Measurements from ENCODE around the gene NAA35. TPM values are rescaled to one million over a fixed set of nuclear protein-coding genes. Genes with fewer than 3 reads are reported as not detected.
"Not testable (repeated sequence)": the region's sequence is repeated elsewhere in the genome, so short reads cannot be mapped to it uniquely, and the experiment has no call there.

NAA35 gene
- polyA plus RNA-seq (ENCODE audit: insufficient read depth in 1 of 5, insufficient read length in 5 of 5, low replicate concordance in 1 of 5) = 10 to 100 TPM; 22.4 to 34.0 (median 30.8) TPM
- long read RNA-seq, donor 1, partial matches to known transcripts = 115 of 127 reads
- long read RNA-seq, donor 1, other reads (novel, unspliced or antisense) = 10 of 127 reads
- long read RNA-seq, donor 2, partial matches to known transcripts = 0 of 1 reads
- long read RNA-seq, donor 2, other reads (novel, unspliced or antisense) = 0 of 1 reads
- long read RNA-seq, donor 3, partial matches to known transcripts = 34 of 68 reads
- long read RNA-seq, donor 3, other reads (novel, unspliced or antisense) = 34 of 68 reads
- long read RNA-seq, donor 4, partial matches to known transcripts = 21 of 49 reads
- long read RNA-seq, donor 4, other reads (novel, unspliced or antisense) = 27 of 49 reads
- long read RNA-seq, donor 5, partial matches to known transcripts = 35 of 36 reads
- long read RNA-seq, donor 5, other reads (novel, unspliced or antisense) = 0 of 36 reads
- long read RNA-seq, donor 6, partial matches to known transcripts = 7 of 39 reads
- long read RNA-seq, donor 6, other reads (novel, unspliced or antisense) = 32 of 39 reads
- long read RNA-seq, donor 7, partial matches to known transcripts = 45 of 99 reads
- long read RNA-seq, donor 7, other reads (novel, unspliced or antisense) = 54 of 99 reads
- long read RNA-seq, donor 8, partial matches to known transcripts = 0 of 21 reads
- long read RNA-seq, donor 8, other reads (novel, unspliced or antisense) = 20 of 21 reads

DNA sequence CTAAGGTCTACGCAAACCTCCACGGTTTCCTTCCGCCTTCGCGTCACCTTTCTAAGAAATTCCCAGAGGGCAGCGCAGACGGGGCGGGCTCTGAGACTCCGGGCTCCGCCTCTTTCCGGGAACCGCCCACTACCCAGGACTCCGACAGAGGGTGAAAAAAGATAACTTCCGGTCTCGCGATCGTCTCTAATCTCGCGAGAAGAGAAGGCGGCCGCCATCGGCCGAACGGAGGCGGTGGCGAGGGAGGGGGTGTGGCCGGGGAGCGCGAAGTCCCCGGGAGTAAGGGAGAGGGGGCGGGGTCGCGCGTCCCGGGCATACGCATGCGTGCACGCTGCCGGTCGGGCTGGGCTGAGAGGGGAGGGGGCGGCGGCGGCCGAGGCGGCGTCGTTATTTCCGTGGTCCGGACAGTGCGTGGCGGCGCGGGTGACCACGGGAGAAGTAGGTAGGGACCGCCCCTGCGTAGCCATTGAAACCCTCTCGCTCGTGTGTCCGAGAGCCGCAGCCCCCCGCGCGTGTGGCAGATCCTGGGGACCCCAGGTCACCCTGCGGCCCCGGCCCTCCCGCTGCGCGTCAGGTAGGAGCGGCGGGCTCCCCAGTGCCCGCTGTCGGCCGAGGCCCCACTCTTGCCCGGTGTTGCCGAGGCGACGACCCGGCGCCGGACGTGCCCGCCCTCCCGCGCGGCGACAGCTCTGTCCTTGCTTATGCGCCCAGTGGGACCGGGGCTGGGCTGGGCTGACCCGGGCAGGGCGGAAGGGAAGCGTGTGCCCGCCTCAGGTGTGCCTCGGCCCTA lies at the start of gene NAA35:
TSS of gene NAA35 (plus strand) at position 315 of the 790 bp plus-strand sequence. CDS start 1,014 bp downstream, outside the sequence.
- DNase-seq = peak; percentile 99

DNA sequence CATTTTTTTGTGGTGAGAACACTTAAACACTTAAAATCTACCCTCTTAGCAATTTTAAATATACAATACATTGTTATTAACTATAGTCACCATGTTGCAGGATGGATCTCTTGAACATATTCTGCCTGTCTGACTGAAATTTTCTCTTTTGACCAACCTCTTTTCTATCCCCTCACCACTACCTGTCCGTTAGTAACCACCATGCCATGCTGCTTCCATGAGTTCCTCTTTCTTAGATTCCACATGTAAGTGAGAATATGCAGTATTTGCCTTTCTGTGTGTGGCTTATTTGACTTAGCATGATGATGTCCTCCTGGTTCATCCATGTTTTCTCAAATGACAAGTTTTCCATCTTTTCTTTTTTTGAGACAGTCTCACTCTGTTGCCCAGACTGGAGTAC lies 48.5 kb upstream of the NAA35 start:
- DNase-seq = no peak

DNA sequence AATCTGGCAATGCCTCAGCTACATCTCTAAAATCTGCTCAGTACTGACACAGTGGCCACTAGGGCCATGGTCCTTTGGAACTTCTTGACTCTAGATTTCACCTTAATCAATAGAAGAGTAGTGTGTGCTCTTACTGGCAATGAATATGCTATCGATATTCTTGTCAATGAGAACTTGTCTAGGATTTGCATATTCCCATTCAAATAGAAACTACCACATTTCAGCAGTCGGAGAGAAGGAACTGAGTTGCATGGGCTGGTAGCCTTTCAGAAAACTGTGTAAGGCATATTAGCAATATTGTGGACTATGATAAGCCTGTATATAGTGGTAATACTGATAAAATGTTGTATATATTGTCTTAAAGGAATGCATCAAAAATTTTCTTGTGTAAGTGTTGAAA lies 45.3 kb upstream of the NAA35 start:
- DNase-seq = no peak

DNA sequence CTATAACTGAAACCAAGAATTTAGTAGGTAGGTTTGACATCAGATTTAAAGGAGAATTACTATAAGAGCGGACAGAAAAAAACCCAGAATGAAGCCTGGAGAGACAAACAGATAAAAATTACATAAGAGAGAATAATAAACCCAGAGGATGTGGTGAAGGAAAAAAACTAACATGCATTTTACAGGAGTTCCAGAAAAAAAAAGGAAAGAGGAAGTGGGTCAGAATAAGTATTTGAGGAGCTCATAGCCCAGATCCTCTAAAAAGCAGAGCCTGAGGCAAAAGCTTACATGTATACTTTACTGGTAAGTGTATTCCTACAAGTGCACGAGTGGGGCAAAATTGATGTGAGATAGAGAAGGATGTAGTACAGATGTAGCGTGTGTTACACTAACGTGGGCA lies 43.1 kb upstream of the NAA35 start:
- DNase-seq = no peak

DNA sequence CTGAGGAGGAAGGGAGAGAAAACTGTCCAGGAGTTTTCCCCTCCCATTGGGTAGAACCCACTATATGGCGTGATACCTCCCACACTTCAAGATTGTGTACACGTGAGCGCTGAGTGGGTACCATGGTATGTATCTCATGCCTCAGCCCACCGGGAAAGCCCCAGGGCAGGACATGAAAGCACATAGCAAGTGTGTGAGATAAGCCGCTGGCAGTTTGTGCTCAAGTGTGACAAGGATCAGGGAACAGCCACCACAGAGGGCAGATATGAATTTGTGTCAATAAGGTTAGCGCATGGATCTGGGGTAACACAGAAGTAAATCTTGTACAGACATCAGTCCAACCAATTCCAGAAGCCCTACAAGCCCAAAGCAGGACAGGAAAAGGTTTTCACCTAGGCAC lies 42.6 kb upstream of the NAA35 start:
- peak in 1 of 2 donors; percentile 14 for DNase-seq

DNA sequence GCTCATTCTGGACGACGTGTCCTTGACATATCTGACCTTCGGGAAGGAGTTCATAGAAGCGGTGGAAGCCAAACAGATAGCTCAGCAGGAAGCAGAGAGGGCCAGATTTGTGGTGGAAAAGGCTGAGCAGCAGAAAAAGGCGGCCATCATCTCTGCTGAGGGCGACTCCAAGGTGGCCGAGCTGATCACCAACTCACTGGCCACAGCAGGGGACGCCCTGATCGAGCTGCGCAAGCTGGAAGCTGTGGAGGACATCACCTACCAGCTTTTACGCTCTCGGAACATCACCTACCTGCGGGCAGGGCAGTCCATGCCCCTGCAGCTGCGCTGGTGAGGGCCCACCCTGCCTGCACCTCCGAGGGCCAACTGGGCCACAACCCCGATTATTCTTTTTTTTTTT lies 41.6 kb upstream of the NAA35 start:
- no peak for DNase-seq

DNA sequence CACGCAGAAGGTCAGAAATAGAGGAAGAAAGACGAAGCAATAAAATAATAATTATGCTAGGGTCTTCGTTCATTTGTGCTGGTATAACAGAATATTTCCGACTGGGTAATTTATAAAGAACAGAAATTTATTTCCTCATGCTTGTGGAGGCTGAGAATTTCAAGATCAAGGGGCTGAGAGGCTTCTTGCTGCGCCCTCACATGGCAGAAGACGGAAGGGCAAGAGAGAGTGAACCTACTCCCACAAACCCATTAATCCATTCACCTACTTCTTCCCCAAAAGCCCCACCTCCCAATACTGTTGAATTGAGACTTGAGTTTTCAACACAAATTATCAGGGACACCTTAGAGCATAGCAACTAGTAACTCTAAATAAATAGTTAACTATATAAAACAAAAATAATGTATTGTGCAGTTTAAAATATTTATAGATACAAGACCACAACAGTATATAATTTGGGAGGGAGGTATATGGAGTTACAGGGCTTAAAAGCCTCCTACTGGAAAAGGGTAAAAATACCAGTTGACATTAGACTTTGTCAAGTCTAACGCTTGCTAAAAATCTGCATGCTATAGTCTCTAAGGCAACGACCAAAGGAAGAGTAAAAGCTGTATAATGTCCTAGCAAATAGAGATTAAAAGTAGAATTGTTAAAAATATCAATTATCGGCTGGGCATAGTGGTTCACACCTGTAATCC lies 40.3 kb upstream of the NAA35 start:
- no peak for DNase-seq

DNA sequence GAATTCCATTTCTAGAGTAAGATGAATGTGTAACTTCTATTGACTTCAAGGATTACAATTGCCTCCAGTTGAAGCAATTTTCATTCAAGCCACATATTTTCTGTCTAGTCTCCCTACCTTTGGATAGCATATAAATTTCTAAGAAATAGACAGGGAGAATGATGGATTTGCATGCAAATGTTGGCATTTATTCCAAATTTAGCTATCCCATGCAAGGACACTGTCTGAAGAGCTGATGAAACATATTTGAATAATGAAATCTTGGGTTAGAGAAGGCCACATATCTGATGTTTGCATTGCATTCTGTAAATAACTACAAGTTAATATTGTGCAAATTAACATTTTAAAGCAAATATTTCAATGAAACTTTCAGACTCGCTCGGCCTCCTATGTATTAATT lies 36.0 kb upstream of the NAA35 start:
- DNase-seq = no peak

DNA sequence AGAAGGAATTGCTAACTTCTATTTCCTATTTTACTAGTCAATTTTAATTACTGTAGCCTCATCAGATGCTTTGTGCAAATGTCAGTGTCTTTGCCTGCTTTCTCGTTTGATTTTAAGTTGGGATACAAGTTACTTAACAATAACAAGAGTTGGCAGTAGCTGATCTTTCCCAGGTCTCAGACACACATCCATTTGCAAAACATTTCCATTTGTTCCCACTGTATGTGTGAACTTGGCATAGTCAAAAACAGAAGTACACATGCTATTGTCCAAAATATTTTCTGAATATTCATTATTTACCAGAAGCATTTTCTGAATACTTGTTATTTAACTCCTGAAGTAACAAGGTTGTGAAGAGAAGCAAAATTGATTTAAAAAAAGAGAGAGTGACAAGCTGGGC lies 35.0 kb upstream of the NAA35 start:
- DNase-seq = no peak

DNA sequence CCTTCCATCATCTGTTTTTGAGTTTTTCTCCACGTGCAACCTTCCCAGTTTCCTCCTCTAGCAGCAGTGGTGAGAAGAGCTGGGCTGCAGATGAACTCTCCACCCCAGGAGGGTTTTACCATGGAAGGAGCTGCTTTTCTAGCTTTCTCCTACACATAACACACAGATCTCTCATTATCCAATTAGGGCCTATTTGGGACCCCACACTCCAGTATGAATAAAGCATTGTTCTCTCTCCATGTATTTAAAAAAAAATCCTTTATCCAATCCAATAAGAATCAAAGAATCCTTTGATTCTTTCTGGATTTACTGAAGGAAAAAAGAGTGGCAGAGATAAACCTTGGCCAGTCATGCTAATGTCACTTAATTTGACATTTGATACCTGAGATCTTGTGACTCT lies 31.6 kb upstream of the NAA35 start:
- DNase-seq = no peak

DNA sequence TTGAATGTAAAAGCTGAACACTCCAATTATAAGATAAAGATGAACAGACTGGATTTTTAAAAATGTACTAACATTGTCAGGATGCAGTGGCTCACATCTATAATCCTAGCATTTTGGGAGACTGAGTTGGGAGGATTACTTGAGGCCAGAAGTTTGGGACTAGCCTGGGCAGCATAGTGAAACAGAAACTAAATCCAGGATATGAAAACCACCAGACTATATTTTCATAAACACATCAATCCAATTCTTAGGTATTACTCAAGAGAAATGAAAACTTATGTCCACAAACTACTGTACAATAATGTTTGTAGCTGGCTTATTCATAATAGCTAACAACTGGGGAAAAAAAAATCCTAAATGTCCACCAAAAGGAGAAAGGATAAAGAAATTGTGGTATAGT lies 26.8 kb upstream of the NAA35 start:
- DNase-seq = no peak

DNA sequence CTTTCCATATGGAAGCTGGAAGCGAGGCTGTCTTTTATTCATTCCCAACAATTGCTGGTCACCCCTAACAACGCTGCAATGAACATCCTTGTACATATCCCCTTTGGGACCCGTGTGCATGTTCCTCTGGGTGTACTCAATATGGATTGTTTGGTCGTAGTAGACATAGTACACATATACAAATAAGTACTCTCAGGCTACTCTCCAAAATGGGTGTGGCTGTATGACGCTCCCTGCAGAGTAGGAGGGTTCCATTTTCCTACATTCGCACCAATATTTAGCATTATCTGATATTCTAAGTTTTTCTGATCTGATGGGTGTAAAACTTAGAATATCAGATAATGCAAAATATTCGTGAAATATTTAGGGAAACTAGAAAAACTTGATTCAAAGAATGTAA lies 23.2 kb upstream of the NAA35 start:
- DNase-seq = no peak

DNA sequence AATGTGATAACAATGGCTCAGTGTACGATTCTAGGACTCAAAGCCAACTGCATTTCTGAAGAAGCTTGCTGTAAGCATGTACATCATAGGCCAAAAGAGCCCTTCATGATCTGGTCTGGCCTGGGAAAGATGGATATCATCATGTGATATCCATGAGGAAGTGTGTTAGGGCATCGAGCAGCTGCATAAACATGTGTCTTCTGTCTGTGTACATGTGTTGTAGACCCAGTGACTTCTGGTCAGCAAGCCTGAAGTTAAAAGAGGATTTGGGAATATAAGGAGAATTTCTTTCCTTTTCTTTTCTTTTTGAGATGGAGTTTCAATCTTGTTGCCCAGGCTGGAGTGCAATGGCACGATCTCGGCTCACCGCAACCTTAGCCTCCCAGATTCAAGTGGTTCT lies 15.5 kb upstream of the NAA35 start:
- no peak for DNase-seq

DNA sequence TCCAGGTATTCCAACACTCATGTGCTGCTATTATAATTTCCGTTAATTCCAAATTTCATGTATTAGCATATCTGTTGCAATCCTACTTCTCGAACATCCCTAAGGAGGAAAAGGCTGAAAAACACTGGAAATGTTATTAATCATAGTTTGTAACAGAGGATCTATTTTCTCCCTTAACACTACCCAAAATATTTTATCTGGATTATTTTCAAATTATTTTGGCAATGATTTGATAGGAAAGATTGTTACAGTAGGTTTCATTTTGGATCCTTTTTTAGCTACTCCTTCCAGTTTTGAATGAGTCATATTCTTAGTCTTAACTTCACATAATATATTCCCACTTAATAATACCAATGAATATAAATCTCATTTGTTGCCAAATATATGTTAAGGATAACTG lies 13.9 kb upstream of the NAA35 start:
- DNase-seq = no peak

DNA sequence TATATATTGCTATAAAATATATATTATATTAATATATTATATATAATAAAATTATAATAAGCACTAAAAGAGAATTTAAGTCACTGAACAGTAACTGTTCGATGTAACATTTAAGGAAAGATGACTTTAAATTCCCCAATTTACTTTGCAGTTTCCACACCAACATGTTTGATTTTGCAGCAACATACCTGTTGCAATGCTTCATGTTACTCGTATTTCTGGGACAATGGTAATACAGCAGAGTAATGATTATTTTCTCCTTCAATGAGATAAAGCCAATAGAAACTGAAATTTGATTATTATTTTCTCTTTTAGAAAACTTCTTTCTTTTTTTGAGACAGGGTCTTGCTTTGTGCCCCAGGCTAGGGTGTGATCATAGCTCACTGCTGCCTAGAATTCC lies 9.5 kb upstream of the NAA35 start:
- DNase-seq = no peak

DNA sequence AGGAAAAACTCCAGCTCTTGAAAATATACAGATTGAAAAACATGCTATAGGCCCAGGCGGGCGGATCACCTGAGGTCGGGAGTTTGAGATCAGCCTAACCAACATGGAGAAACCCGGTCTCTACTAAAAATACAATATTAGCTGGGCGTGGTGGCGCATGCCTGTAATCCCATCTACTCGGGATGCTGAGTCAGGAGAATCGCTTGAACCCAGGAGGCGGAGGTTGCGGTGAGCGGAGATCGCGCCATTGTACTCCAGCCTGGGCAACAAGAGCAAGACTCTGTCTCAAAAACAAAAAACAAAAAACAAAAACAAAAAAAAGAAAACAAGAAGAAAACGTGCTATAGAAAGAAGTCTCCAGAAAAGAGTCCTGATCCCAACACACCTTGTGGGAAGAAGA lies 5.0 kb upstream of the NAA35 start:
- not testable (repeated sequence) for DNase-seq

DNA sequence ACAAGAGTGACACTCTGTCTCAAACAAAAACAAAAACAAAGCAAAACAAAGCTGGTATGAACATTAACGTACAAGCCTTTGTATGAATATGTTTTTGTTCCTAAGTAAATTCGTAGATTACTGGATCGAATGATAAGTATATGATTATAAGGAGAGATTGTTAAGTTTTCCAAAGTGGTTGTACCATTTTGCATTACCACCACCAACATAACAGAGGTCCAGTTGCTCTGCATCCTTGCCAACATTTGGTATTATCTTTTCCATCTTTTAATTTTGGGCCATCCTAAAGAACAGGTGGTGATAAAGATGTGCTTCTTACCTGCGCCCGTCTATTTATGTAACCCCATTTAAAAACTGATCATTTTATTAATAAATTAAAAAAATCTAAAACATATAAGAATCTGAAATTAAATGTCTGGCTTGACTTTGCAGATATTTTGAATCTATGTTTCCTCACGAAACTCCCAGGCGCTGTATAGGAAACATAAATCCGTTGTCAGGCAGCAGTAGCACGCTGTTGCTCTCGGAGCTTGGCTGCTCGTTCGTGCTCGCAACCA lies 593 bp upstream of the NAA35 start:
- DNase-seq = no peak

DNA sequence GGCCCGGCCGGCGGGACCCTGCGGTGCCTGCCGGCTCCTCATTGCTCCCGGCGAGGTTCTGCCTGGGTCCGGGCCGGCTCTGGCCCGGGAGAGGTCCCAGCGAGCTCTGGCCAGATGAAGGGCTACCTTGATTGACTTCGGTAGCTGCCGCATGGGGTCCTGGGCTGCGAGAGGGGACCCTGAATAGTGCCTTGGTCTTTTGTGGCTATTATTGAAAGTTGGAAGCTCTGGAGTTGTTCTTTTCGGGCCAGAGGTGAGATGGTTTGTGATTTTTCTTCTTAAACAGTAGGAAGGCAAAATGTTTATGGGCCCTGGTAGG lies 635 bp downstream of the NAA35 start:
- DNase-seq = no peak

DNA sequence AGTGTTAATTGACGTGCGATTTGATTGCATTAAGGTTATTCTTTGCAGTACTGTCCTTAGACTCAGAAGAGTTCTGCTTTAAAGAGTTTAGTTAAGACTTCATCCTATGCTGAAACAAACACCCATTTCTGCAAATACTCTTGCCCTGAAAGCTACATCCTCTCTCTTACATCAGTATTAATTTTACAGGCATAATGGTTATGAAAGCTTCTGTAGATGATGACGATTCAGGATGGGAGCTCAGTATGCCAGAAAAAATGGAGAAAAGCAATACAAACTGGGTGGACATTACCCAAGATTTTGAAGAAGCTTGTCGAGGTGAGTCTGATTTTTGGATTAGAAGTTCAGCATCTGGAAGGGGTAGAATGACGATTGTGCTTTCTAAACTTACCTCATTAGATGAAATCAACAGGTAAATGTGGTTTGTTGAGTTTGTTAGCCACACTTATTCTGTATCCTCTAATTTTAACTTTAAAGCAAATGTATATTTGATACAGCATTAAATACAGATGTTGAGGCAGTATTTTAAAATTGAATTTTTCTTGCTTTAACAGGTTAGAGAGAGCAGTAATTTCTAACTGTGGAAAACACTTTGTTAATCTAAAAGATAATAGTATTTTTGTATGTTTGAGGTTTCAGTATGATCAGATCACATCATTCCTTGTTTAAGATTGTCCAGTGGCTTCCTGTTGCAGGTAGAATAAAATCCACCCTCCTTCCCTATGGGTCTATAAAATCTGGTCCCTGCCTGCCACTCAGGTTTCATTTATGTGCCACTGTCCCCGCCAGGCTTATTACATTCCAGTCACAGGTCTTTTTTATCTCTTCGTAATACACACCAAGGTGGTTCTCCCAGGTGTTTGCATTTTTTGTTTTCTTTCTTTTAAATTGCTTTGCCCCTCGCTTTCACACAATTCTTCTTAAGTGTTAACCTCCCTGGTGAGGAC lies 1.3 kb downstream of the NAA35 start:
- no peak for DNase-seq

DNA sequence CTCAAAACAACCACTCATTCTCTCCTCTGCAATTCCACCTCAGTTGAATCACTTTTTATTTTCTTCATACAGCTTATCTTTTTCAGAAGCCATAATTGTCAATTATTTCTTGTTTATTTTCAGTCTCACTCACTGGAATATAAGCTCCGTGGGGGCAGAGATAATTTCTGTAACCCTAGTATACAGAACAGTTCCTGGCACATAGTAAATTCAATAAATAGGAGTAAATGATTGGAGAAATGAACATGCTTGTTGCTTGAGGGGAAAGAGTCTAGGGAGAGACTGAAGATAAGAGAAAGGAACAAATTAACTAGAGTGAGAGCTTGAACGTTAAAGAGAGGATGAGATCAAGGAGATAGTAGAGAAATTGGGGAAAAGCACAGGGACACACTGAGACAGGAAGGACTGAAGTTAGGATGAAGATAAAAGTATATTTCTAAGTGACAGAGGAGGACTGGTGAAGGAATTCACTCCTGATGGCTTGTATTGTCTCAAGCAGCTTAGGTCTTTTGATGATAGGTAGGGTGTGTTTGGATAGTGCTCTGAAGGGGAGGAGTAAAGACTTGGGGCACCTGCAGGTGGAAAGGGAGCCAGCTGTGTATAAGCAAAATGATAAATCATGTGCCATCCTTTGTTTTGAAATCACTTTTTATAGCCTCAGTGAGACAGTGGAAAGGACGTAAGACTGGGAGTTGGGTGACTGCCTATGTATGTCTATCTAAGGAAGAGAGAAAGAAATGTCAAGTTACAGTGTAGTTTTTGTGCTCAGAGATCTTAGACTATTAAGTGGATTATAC lies 2.2 kb downstream of the NAA35 start:
- no peak for DNase-seq

All from right lung (tissue), 10 donors.